CD4-positive, alpha-beta T cell (primary cell): ENCODE results near the gene ANKRD13A. TPM values are rescaled to one million over a fixed set of nuclear protein-coding genes. Genes with fewer than 3 reads are reported as not detected.

Experiments
- ATAC-seq: fragments of 200-7000 bp; cut with Tn5 transposase; one replicate; pipeline ENCODE4 v1.10.0; 2022; ENCODE audit warnings: mild to moderate bottlenecking; ENCODE audit not compliant: poor library complexity
- CTCF ChIA-PET: fragments of 350-600 bp; sonication (Branson Sonifier 250); formaldehyde crosslinking; loops from one replicate; lab custom pipeline; 2021; ENCODE audit warnings: antibody characterized with exemption, inconsistent platforms; lab: Charles Lee
- POLR2A ChIA-PET: fragments of 350-600 bp; sonication (Branson Sonifier 250); formaldehyde crosslinking; loops from one replicate; lab custom pipeline; 2021; ENCODE audit warnings: antibody characterized with exemption, inconsistent platforms; lab: Charles Lee
- DNase-seq, 14 experiments: peaks; one replicate each; pipeline ENCODE4 v3.0.0-alpha.2; 2013 to 2020; ENCODE audit warnings: mixed read lengths in 2 of 14
- H3K27ac ChIP-seq, 2 donors: one replicate each; pipeline versions ENCODE4 v1.5.1 to v1.7.0; 2013; ENCODE audit warnings: low read length in 2 of 2, low read depth in 1 of 2, mild to moderate bottlenecking in 1 of 2
- H3K27me3 ChIP-seq, 2 experiments: 1 replicate in 1 of 2; 2 replicates in 1 of 2; pipeline versions ENCODE4 v1.6.1 to v1.7.0; 2013; ENCODE audit warnings: low read length in 2 of 2, control low read depth in 1 of 2, mild to moderate bottlenecking in 1 of 2, moderate library complexity in 1 of 2; ENCODE audit not compliant: insufficient read depth in 2 of 2, control insufficient read depth in 1 of 2
- H3K36me3 ChIP-seq: one replicate; pipeline ENCODE4 v1.6.1; 2013; ENCODE audit warnings: low read length, control low read depth; ENCODE audit not compliant: insufficient read depth
- H3K4me1 ChIP-seq: one replicate; pipeline ENCODE4 v1.6.1; 2013; ENCODE audit warnings: low read length, control low read depth; ENCODE audit not compliant: insufficient read depth
- H3K4me3 ChIP-seq: one replicate; pipeline ENCODE4 v1.5.1; 2013; ENCODE audit warnings: mild to moderate bottlenecking, low read length, moderate library complexity
- H3K9me3 ChIP-seq, 2 experiments: 1 replicate in 1 of 2; 2 replicates in 1 of 2; pipeline versions ENCODE4 v1.6.1 to v1.7.0; 2013; ENCODE audit warnings: low read length in 2 of 2, mild to moderate bottlenecking in 2 of 2, control low read depth in 1 of 2, moderate library complexity in 1 of 2; ENCODE audit not compliant: control insufficient read depth in 1 of 2, insufficient read depth in 1 of 2
- H3K27ac Mint-ChIP-seq: one replicate; pipeline ENCODE4 v1.8.0; 2020; ENCODE audit warnings: mixed read lengths
- H3K27me3 Mint-ChIP-seq: one replicate; pipeline ENCODE4 v1.8.0; 2021; ENCODE audit warnings: mixed read lengths
- H3K36me3 Mint-ChIP-seq: one replicate; pipeline ENCODE4 v1.8.0; 2021; ENCODE audit warnings: low read depth, mixed read lengths
- H3K4me1 Mint-ChIP-seq: one replicate; pipeline ENCODE4 v1.8.0; 2021; ENCODE audit warnings: low read depth, mixed read lengths
- H3K4me3 Mint-ChIP-seq: one replicate; pipeline ENCODE4 v1.8.0; 2020; ENCODE audit warnings: mild to moderate bottlenecking, mixed read lengths
- H3K9me3 Mint-ChIP-seq: one replicate; pipeline ENCODE4 v1.8.0; 2020; ENCODE audit warnings: mixed read lengths
- intact Hi-C, 2 experiments: fragments of 100-400 bp; cut with DNase I in 1 of 2; cut with micrococcal nuclease in 1 of 2; formaldehyde crosslinking; loops; one replicate each; pipeline versions ENCODE4 v1.15.1 to v1.9.0; 2023 to 2025; cut with DNase I, micrococcal nuclease
- total RNA-seq, 174 experiments: library from RNA in 2 of 174; stranded (reverse) in 2 of 174; gene quantifications; one replicate each; pipeline ENCODE4 v1.2.3 and lab custom pipeline; 2021 to 2026
- TF ChIP-seq, protein P1 (sequence below): fragments of 200-600 bp; IDR thresholded peaks from one replicate; pipeline ENCODE4 v1.8.0; 2022; ENCODE audit warnings: antibody characterized with exemption, mild to moderate bottlenecking

Gene ANKRD13A
- total RNA-seq, 2 experiments from 2014 or later: 51.6 to 52.3 TPM

DNA sequence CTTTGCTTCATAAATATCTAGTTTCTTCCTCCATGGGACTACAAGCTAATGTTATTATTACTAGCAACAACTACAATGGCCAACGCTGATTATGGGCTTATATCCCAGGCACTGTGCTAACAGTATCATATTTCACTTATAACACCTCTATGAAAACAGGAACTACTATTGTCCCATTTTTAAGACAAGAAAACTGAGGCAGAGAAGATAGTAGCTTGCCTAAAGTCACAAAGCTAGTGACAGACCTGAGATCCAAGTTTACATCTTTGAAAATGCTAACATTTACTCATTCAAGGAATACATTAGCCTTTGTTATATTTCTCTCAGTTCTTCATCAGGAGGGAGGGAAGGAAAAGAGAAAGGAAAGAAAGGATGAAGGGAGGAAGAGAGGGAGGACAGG lies 35.9 kb upstream of the ANKRD13A start:
- DNase-seq: no peak
- ATAC-seq: no peak
- Histone ChIP-seq H3K27ac (no peak overlapping the region), H3K36me3 (peaks cover 85% of the 10 kb centered on the region), H3K27me3 (no peaks in the 10 kb centered on the region), H3K4me1 (peaks cover 9% of the 10 kb centered on the region), H3K9me3 (no peaks in the 10 kb centered on the region), H3K4me3 (no peak overlapping the region)
- Mint-ChIP-seq H3K36me3 (peaks cover 93% of the 10 kb centered on the region), H3K4me3 (no peak overlapping the region), H3K9me3 (no peaks in the 10 kb centered on the region), H3K27me3 (no peaks in the 10 kb centered on the region), H3K27ac (peak overlapping the region; percentile 59), H3K4me1 (peaks cover 14% of the 10 kb centered on the region)
- ChIA-PET CTCF (no interaction called here), POLR2A (interaction anchor here (0.6 to 1.0 kb wide), 2 partner anchors 17 to 22 kb away, joined by 3 read pairs; no protein-coding TSS in a partner anchor)
- TF ChIP-seq, protein P1, sequence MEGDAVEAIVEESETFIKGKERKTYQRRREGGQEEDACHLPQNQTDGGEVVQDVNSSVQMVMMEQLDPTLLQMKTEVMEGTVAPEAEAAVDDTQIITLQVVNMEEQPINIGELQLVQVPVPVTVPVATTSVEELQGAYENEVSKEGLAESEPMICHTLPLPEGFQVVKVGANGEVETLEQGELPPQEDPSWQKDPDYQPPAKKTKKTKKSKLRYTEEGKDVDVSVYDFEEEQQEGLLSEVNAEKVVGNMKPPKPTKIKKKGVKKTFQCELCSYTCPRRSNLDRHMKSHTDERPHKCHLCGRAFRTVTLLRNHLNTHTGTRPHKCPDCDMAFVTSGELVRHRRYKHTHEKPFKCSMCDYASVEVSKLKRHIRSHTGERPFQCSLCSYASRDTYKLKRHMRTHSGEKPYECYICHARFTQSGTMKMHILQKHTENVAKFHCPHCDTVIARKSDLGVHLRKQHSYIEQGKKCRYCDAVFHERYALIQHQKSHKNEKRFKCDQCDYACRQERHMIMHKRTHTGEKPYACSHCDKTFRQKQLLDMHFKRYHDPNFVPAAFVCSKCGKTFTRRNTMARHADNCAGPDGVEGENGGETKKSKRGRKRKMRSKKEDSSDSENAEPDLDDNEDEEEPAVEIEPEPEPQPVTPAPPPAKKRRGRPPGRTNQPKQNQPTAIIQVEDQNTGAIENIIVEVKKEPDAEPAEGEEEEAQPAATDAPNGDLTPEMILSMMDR: no peak
- intact Hi-C loops: no loop called here

DNA sequence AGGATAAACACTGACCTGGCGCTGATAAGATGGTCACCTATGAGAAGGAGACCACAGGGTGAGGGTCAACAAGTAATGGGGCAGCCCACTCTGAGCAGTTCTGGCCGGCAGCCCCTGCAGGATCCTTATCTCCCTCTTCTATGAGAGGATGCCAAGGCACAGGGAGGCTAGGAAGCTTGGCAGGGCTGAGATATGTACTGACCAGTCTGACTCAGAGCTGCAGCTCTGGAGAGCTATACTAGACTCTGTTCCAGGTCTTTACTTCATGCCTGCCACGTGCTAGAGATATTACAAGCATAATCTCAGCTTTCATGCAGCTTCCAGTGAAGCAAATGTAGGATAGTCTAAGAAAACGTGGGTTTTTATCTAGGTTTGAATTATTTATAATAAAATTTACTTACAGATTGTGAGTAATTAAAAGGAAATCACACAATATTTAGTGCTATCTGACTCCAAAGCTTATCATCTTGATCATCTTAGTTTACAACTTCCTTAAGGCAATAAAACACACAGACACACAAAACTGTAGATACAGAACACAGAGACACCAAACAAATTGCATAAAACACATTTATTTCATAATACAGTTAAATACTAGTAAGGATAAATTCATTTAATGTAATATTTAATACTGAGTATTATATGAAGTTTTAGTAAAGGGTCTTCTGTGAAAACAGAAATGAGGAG lies 35.3 kb upstream of the ANKRD13A start:
- DNase-seq: no peak
- H3K4me3 Mint-ChIP-seq: no peak overlapping the region
- TF ChIP-seq, protein P1: no peak
- peak overlapping the region; percentile 59 for H3K27ac Mint-ChIP-seq
- CTCF ChIA-PET: interaction anchor here (0.8 to 1.6 kb wide), 2 partner anchors 13 to 871 kb away, joined by 3 read pairs; partner anchors contain the start of gene ALKBH2
- no peak overlapping the region for H3K4me3 ChIP-seq
- no peaks in the 10 kb centered on the region for H3K9me3 Mint-ChIP-seq
- POLR2A ChIA-PET: interaction anchor here (0.6 to 1.0 kb wide), 2 partner anchors 17 to 22 kb away, joined by 3 read pairs; no protein-coding TSS in a partner anchor
- peaks cover 83% of the 10 kb centered on the region for H3K36me3 ChIP-seq
- peaks cover 15% of the 10 kb centered on the region for H3K4me1 ChIP-seq
- H3K9me3 ChIP-seq: no peaks in the 10 kb centered on the region
- H3K4me1 Mint-ChIP-seq: peaks cover 14% of the 10 kb centered on the region
- no peaks in the 10 kb centered on the region for H3K27me3 ChIP-seq
- H3K27me3 Mint-ChIP-seq: no peaks in the 10 kb centered on the region
- H3K27ac ChIP-seq: no peak overlapping the region
- intact Hi-C loops: no loop called here
- no peak for ATAC-seq
- H3K36me3 Mint-ChIP-seq: peaks cover 87% of the 10 kb centered on the region

DNA sequence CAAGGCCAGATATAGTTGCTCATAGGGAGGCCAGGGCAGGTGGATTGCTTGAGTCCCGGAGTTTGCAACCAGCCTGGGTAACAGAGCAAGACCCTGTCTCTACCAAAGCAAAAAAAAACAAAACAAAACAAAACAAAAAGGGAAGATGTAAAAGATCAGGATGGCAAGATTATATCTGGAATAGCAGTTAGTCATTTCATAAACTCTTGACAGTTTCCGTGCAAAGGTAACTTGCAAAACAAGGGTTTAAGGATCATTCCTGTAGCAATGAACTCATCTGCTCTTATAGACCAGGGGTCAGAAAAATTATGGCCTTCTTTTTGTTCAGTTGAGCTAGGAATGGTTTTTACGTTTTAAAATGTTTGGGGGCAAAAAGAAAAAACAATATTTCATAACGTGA lies 32.7 kb upstream of the ANKRD13A start:
- H3K27ac ChIP-seq: no peak overlapping the region
- Mint-ChIP-seq H3K27me3 (no peaks in the 10 kb centered on the region), H3K9me3 (no peaks in the 10 kb centered on the region), H3K36me3 (peaks cover 85% of the 10 kb centered on the region), H3K4me1 (peaks cover 14% of the 10 kb centered on the region), H3K4me3 (no peak overlapping the region), H3K27ac (peak overlapping the region; percentile 69)
- ChIA-PET POLR2A (no interaction called here), CTCF (interaction anchor here (1.2 kb wide), 1 partner anchor 121 kb away, joined by 3 read pairs; no protein-coding TSS in a partner anchor)
- no peak for DNase-seq
- intact Hi-C loops: no loop called here
- peaks cover 81% of the 10 kb centered on the region for H3K36me3 ChIP-seq
- H3K4me1 ChIP-seq: peaks cover 18% of the 10 kb centered on the region
- no peaks in the 10 kb centered on the region for H3K9me3 ChIP-seq
- H3K27me3 ChIP-seq: no peaks in the 10 kb centered on the region
- ATAC-seq: no peak
- H3K4me3 ChIP-seq: no peak overlapping the region
- TF ChIP-seq, protein P1: no peak
